ENCODE measurements around the gene ZNF445. TPM values are rescaled to one million over a fixed set of nuclear protein-coding genes. Genes with fewer than 3 reads are reported as not detected.
A peak's percentile ranks its signal among the peaks of the same experiment; 100 is the strongest.

ZNF445 gene
- total and polyA plus RNA-seq, 2 of the 8 experiments (the other 6 are each of a cell fraction or from before 2014, with no cell fraction given), result 3.3 to 26.3 TPM

GRCh38 chr3:44476963-44477311 lies 533 bp downstream of the ZNF445 start:
- H3K9ac ChIP-seq (replicated peaks in 1 of 4; ENCODE audit: extremely low read depth in 1 of 4, low read depth in 3 of 4, low read length in 3 of 4), result peak overlapping the region in 2 of 4 experiments; percentile 47 to 50; a peak in 2 of 7 replicates
- peaks cover 0 to 42% of the 10 kb centered on the region in 2 experiments; a peak in 2 of 4 replicates for H3K79me2 ChIP-seq (ENCODE audit: control insufficient read depth in 1 of 2, insufficient read depth in 2 of 2, low read length in 2 of 2)
- no peaks in the 10 kb centered on the region for H3K9me3 ChIP-seq (ENCODE audit: insufficient read depth in 2 of 2, low read depth in 1 of 2, low read length in 1 of 2)
- peak overlapping the region; percentile 60 to 96 (median 72) for H3K4me3 ChIP-seq (ENCODE audit: extremely low read depth in 1 of 4, insufficient read depth in 2 of 4, low read depth in 3 of 4, low read length in 4 of 4)
- no peak overlapping the region for H2BK15ac ChIP-seq (ENCODE audit: low read length)
- no peak for DNase-seq (ENCODE audit: low read depth in 1 of 2, low spot score in 2 of 2)
- no peak overlapping the region for H2BK5ac ChIP-seq (ENCODE audit: low read depth, low read length)
- no peak overlapping the region for H2BK20ac ChIP-seq (ENCODE audit: low read length)
- no peaks in the 10 kb centered on the region; a peak in 3 of 7 replicates for H3K4me1 ChIP-seq (replicated peaks in 1 of 4; ENCODE audit: control insufficient read depth in 3 of 4, insufficient read depth in 4 of 4, low read length in 3 of 4)
- no peak overlapping the region for H2BK120ac ChIP-seq (replicated peaks; ENCODE audit: low read depth, low read length)
- H2BK12ac ChIP-seq (ENCODE audit: low read depth, low read length), result no peak overlapping the region
- H3K79me1 ChIP-seq (ENCODE audit: low read depth, low read length), result no peaks in the 10 kb centered on the region; the same call in 1 of the 2 replicates
- TF ChIP-seq CBX8 (IDR thresholded peaks at IDR 0.05; ENCODE audit: borderline replicate concordance, low read depth, low read length) (no peak), PHF8 (conservative IDR thresholded peaks at IDR 0.05; ENCODE audit: low read depth, low read length) (no peak), EGR1 (IDR thresholded peaks at IDR 0.05; ENCODE audit: borderline replicate concordance, low read depth, low read length) (no peak), CHD1 (IDR thresholded peaks at IDR 0.05; ENCODE audit: low read depth, low read length) (no peak), POU5F1 (IDR thresholded peaks at IDR 0.05; ENCODE audit: low read depth, low read length) (no peak), POLR2AphosphoS5 (IDR thresholded peaks at IDR 0.05; ENCODE audit: low read depth, low read length) (no peak), SP4 (IDR thresholded peaks at IDR 0.05; ENCODE audit: low read length) (no peak), HDAC6 (IDR thresholded peaks at IDR 0.05; ENCODE audit: low read depth, low read length) (no peak), RBBP5 (IDR thresholded peaks at IDR 0.05; ENCODE audit: borderline replicate concordance, low read depth, low read length) (no peak)
- H3K27me3 ChIP-seq (replicated peaks in 1 of 4; ENCODE audit: control insufficient read depth in 3 of 4, extremely low read depth in 1 of 4, insufficient read depth in 3 of 4, low read length in 3 of 4), result peaks cover 0 to 3% (median 0%) of the 10 kb centered on the region in 4 experiments; a peak in 2 of 7 replicates
- H4K8ac ChIP-seq (ENCODE audit: extremely low read depth, insufficient read depth, low read length), result no peak overlapping the region
- ChIA-PET CTCF (ENCODE audit: partially characterized antibody) (no interaction called here), POLR2A (ENCODE audit: partially characterized antibody) (interaction anchor here (0.7 kb wide), 1 partner anchor 9 kb away, joined by 3 read pairs; no protein-coding TSS in a partner anchor)
- FAIRE-seq, result no peak
- H3K4me2 ChIP-seq (ENCODE audit: insufficient read depth in 1 of 2, low read depth in 2 of 2, low read length in 2 of 2), result peak overlapping the region; percentile 52 to 69
- peaks cover 4% of the 10 kb centered on the region; the same call in 1 of the 2 replicates for H3K23me2 ChIP-seq (ENCODE audit: low read depth, low read length)
- no peak overlapping the region for H3K27ac ChIP-seq (ENCODE audit: low read depth, low read length)
- no peak overlapping the region for H2AK5ac ChIP-seq (ENCODE audit: low read depth, low read length)
- no peak overlapping the region for H2AFZ ChIP-seq (ENCODE audit: low read length)
- no peak overlapping the region for H4K5ac ChIP-seq (ENCODE audit: insufficient read length, low read depth, low read length)
- H3K4ac ChIP-seq (replicated peaks; ENCODE audit: insufficient read length, low read depth, low read length), result no peak overlapping the region
- no peak overlapping the region for H3K56ac ChIP-seq (replicated peaks; ENCODE audit: insufficient read length, low read depth, low read length)
- no peak overlapping the region for H4K91ac ChIP-seq (replicated peaks; ENCODE audit: insufficient read length, low read length)
- no peaks in the 10 kb centered on the region for H4K20me1 ChIP-seq (replicated peaks in 1 of 2; ENCODE audit: control insufficient read depth in 1 of 2, insufficient read depth in 2 of 2, low read length in 2 of 2)
- WGBS, 2 experiments (ENCODE audit: extremely low coverage in 1 of 2, insufficient coverage in 1 of 2, insufficient read length in 1 of 2, insufficient replicate concordance in 2 of 2, low coverage in 1 of 2, low lambda C conversion rate in 2 of 2, missing lambda C conversion rate in 1 of 2), result 13% methylated on average over 5 of the region's 5 CpGs; no CpG with 5 or more reads in 1 of the 2 experiments
- H3K18ac ChIP-seq (ENCODE audit: extremely low read depth, low read length), result no peak overlapping the region
- H3K23ac ChIP-seq (ENCODE audit: insufficient read length), result no peak overlapping the region
- no peak overlapping the region for H3K14ac ChIP-seq (ENCODE audit: insufficient read length)
- H3K36me3 ChIP-seq (ENCODE audit: control insufficient read depth in 2 of 4, insufficient read depth in 4 of 4, low read length in 3 of 4), result no peaks in the 10 kb centered on the region
